HCT116 (cell line): ENCODE data around the gene FMN1. TPM values are rescaled to one million over a fixed set of nuclear protein-coding genes. Genes with fewer than 3 reads are reported as not detected.

ENCODE experiments used
- ATAC-seq: fragments of 200-7000 bp; cut with Tn5 transposase; 2 replicates; pipeline ENCODE4 v1.9.1; 2020; ENCODE audit warnings: mild to moderate bottlenecking, moderate library complexity
- BruUV-seq: library from RNA; stranded (reverse); fragments of 400-500 nt; replicated peaks from 2 replicates; lab custom pipeline; 2021; lab: Mats Ljungman, UMichigan
- CTCF ChIA-PET: fragments of 300-600 bp; sonication (Branson Sonifier 250); formaldehyde crosslinking; loops from one replicate; lab custom pipeline; 2021; ENCODE audit warnings: antibody characterized with exemption; lab: Charles Lee
- POLR2A ChIA-PET: fragments of 300-600, 350-600 bp; sonication (Branson Sonifier 250); formaldehyde crosslinking; loops from one replicate; lab custom pipeline; 2021; ENCODE audit warnings: antibody characterized with exemption; lab: Charles Lee
- RAD21 ChIA-PET, 2 experiments: fragments of 300-600 bp; sonication (Branson Sonifier 250); formaldehyde crosslinking; loops; one replicate each; lab custom pipeline; 2023; ENCODE audit warnings: low total read pairs in 2 of 2; ENCODE audit not compliant: uncharacterized antibody in 2 of 2, unreplicated experiment in 2 of 2, low non-redundant PET in 1 of 2; lab: Charles Lee
- DNase-seq: peaks from one replicate; pipeline ENCODE4 v3.0.0-alpha.2; 2010; ENCODE audit warnings: low read depth, low spot score
- H2AFZ ChIP-seq: fragments of 200-600 bp; shearing (Covaris generic), sonication (generic); 2 replicates; pipeline ENCODE4 v1.6.1; 2017; ENCODE audit warnings: low read depth, mixed run types, mixed read lengths, antibody characterized with exemption, low read length; ENCODE audit not compliant: poor library complexity, severe bottlenecking
- H3K27ac ChIP-seq: 2 replicates; pipeline ENCODE4 v1.5.1; 2012; ENCODE audit warnings: low read depth, low read length
- H3K27me3 ChIP-seq: fragments of 200-600 bp; sonication (generic); 2 replicates; pipeline ENCODE4 v1.6.1; 2016; ENCODE audit warnings: mixed run types, low read length, mixed read lengths; ENCODE audit not compliant: insufficient read depth
- H3K36me3 ChIP-seq, 2 experiments: fragments of 200-500 bp in 1 of 2; fragments of 200-600 bp in 1 of 2; sonication (Bioruptor generic) in 1 of 2; sonication (generic) in 1 of 2; 2 replicates each; pipeline versions ENCODE4 v1.5.1 to v1.6.1; 2014 to 2016; ENCODE audit warnings: low read length in 2 of 2, inconsistent platforms in 1 of 2, mixed read lengths in 1 of 2, mixed run types in 1 of 2; ENCODE audit not compliant: insufficient read depth in 2 of 2, control insufficient read depth in 1 of 2
- H3K4me1 ChIP-seq, 2 experiments: fragments of 200-600 bp in 1 of 2; sonication (generic) in 1 of 2; 2 replicates each; pipeline versions ENCODE4 v1.5.1 to v1.6.1; 2012 to 2017; ENCODE audit warnings: low read length in 2 of 2, inconsistent platforms in 1 of 2, mild to moderate bottlenecking in 1 of 2, mixed read lengths in 1 of 2, mixed run types in 1 of 2, moderate library complexity in 1 of 2; ENCODE audit not compliant: insufficient read depth in 2 of 2, control insufficient read depth in 1 of 2
- H3K4me2 ChIP-seq: fragments of 200-600 bp; sonication (generic); 2 replicates; pipeline ENCODE4 v1.6.1; 2017; ENCODE audit warnings: mixed run types, low read length, mixed read lengths
- H3K4me3 ChIP-seq, 2 experiments: fragments of 200-600 bp in 1 of 2; sonication (generic) in 1 of 2; replicated peaks in 1 of 2; 2 replicates each; pipeline ENCODE4 v1.5.1; 2011 to 2016; ENCODE audit warnings: low read length in 2 of 2, control low read depth in 1 of 2, low read depth in 1 of 2, mild to moderate bottlenecking in 1 of 2, mixed read lengths in 1 of 2, mixed run types in 1 of 2
- H3K79me2 ChIP-seq: fragments of 200-600 bp; sonication (generic); 2 replicates; pipeline ENCODE4 v1.6.1; 2017; ENCODE audit warnings: mild to moderate bottlenecking, mixed run types, low read length, moderate library complexity, mixed read lengths; ENCODE audit not compliant: insufficient read depth
- H3K9ac ChIP-seq: fragments of 200-600 bp; sonication (generic); 2 replicates; pipeline ENCODE4 v1.6.1; 2016; ENCODE audit warnings: low read length, mixed read lengths
- H3K9me2 ChIP-seq: fragments of 200-600 bp; sonication (generic), shearing (Covaris generic); 2 replicates; pipeline ENCODE4 v1.6.1; 2017; ENCODE audit warnings: mixed run types, mild to moderate bottlenecking, moderate library complexity; ENCODE audit not compliant: insufficient read depth
- H3K9me3 ChIP-seq, 2 experiments: fragments of 200-500 bp in 1 of 2; fragments of 200-600 bp in 1 of 2; sonication (Bioruptor generic) in 1 of 2; sonication (generic) in 1 of 2; 2 replicates each; pipeline ENCODE4 v1.6.1; 2014 to 2017; ENCODE audit warnings: low read length in 2 of 2, mixed read lengths in 2 of 2, inconsistent platforms in 1 of 2, low read depth in 1 of 2, mild to moderate bottlenecking in 1 of 2, mixed run types in 1 of 2, moderate library complexity in 1 of 2; ENCODE audit not compliant: control insufficient read depth in 1 of 2, insufficient read depth in 1 of 2
- H4K20me1 ChIP-seq: fragments of 200-600 bp; sonication (generic), shearing (Covaris generic); 2 replicates; pipeline ENCODE4 v1.6.1; 2017; ENCODE audit warnings: mixed run types, mild to moderate bottlenecking, moderate library complexity; ENCODE audit not compliant: insufficient read depth
- CBX3 ChIP-seq: IDR thresholded peaks from 2 replicates; pipeline ENCODE4 v1.6.1; 2012; ENCODE audit warnings: low read depth
- CEBPB ChIP-seq: IDR thresholded peaks from 2 replicates; pipeline ENCODE4 v1.6.1; 2012; ENCODE audit warnings: low read depth
- EGR1 ChIP-seq: IDR thresholded peaks from 2 replicates; pipeline ENCODE4 v1.6.1; 2012; ENCODE audit warnings: low read depth
- ELF1 ChIP-seq: IDR thresholded peaks from 2 replicates; pipeline ENCODE4 v1.6.1; 2012; ENCODE audit warnings: low read depth, borderline replicate concordance
- EZH2 ChIP-seq: fragments of 200-600 bp; sonication (generic); IDR thresholded peaks from 2 replicates; pipeline ENCODE4 v1.6.1; 2017; ENCODE audit warnings: antibody characterized with exemption, mixed run types
- EZH2phosphoT487 ChIP-seq: fragments of 200-600 bp; IDR thresholded peaks from 2 replicates; pipeline ENCODE4 v1.6.1; 2018; ENCODE audit warnings: antibody characterized with exemption, borderline replicate concordance
- FOSL1 ChIP-seq: IDR thresholded peaks from 2 replicates; pipeline ENCODE4 v1.6.1; 2012; ENCODE audit warnings: low read depth
- POLR2AphosphoS5 ChIP-seq: IDR thresholded peaks from 2 replicates; pipeline ENCODE4 v1.6.1; 2011; ENCODE audit warnings: mild to moderate bottlenecking, low read depth, low read length, moderate library complexity
- RAD21 ChIP-seq: IDR thresholded peaks from 2 replicates; pipeline ENCODE4 v1.6.1; 2012; ENCODE audit warnings: low read depth, mild to moderate bottlenecking
- REST ChIP-seq: IDR thresholded peaks from 2 replicates; pipeline ENCODE4 v1.6.1; 2012; ENCODE audit warnings: low read depth
- SP1 ChIP-seq: IDR thresholded peaks from 2 replicates; pipeline ENCODE4 v1.6.1; 2012; ENCODE audit warnings: low read depth
- TCF7L2 ChIP-seq: IDR thresholded peaks from 2 replicates; pipeline ENCODE4 v1.7.0; 2011; ENCODE audit warnings: borderline replicate concordance, inconsistent platforms; ENCODE audit not compliant: insufficient read depth, insufficient read length; ENCODE audit errors: extremely low read depth
- YY1 ChIP-seq: IDR thresholded peaks from 2 replicates; pipeline ENCODE4 v1.6.1; 2011; ENCODE audit warnings: low read length, low read depth, moderate library complexity, mild to moderate bottlenecking; ENCODE audit not compliant: insufficient replicate concordance; ENCODE audit errors: extremely low read depth
- ZFX ChIP-seq: fragments of 450-650 bp; IDR thresholded peaks from 2 replicates; pipeline ENCODE4 v1.6.1; 2017
- intact Hi-C: fragments of 100-400 bp; cut with micrococcal nuclease; formaldehyde crosslinking; loops from 2 replicates; pipeline ENCODE4 v1.10.0; 2022
- total RNA-seq: library from RNA; stranded (reverse); gene quantifications from one replicate; pipeline ENCODE4 v1.2.1, GENCODE V29; 2021; ENCODE audit not compliant: unreplicated experiment
- TF ChIP-seq, protein P1 (sequence below): IDR thresholded peaks from 2 replicates; pipeline ENCODE4 v1.6.1; 2012
- TF ChIP-seq, protein P2 (sequence below): IDR thresholded peaks from 2 replicates; pipeline ENCODE4 v1.6.1; 2012

Gene FMN1
- total RNA-seq, 1 experiment from 2014 or later: 0.39 TPM

DNA sequence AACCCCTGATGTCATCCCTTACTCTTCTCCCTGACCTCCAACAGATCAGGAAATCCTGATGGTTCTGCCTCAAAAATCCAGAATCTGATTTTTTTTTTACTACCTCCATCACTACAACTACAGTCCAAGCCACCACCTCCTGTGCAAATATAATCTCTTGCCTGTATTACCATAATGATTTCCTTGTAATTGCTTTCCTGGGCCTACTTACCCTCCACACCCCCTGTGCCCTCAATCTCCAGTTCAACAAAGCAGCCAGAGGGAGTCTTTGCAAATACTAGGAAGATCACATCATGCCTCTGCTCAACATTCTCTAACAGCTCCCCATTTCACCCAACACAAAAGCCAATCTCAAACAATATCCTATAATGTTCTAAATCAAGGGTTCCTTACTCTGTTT is 159.9 kb downstream of the FMN1 start:
- POLR2A ChIA-PET: no interaction called here

GRCh38 chr15:33032053-33032452 is 162.5 kb downstream of the FMN1 start:
- BruUV-seq: no TSS peak
- Histone ChIP-seq H3K27ac (no peak overlapping the region), H3K4me1 (no peaks in the 10 kb centered on the region), H3K79me2 (no peaks in the 10 kb centered on the region), H3K9me3 (no peaks in the 10 kb centered on the region), H3K9me2 (no peaks in the 10 kb centered on the region), H3K9ac (no peak overlapping the region), H3K36me3 (no peaks in the 10 kb centered on the region), H4K20me1 (no peaks in the 10 kb centered on the region), H3K4me3 (no peak overlapping the region), H3K4me2 (no peak overlapping the region), H3K27me3 (no peaks in the 10 kb centered on the region), H2AFZ (no peak overlapping the region)
- intact Hi-C loops: no loop called here
- ChIA-PET CTCF (no interaction called here), RAD21 (no interaction called here), POLR2A (no interaction called here)
- ATAC-seq: no peak
- DNase-seq: no peak
- TF ChIP-seq FOSL1 (no peak), REST (no peak), ZFX (no peak), EZH2 (no peak), ELF1 (no peak), SP1 (no peak), RAD21 (no peak), TCF7L2 (no peak), EGR1 (no peak), CEBPB (no peak), POLR2AphosphoS5 (no peak), EZH2phosphoT487 (no peak)
- TF ChIP-seq, protein P1, sequence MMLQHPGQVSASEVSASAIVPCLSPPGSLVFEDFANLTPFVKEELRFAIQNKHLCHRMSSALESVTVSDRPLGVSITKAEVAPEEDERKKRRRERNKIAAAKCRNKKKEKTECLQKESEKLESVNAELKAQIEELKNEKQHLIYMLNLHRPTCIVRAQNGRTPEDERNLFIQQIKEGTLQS: no peak
- TF ChIP-seq, protein P2, sequence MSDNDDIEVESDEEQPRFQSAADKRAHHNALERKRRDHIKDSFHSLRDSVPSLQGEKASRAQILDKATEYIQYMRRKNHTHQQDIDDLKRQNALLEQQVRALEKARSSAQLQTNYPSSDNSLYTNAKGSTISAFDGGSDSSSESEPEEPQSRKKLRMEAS: no peak

More for the DNA sequence above, 159.9 kb downstream of the FMN1 start:
- Histone ChIP-seq H4K20me1 (no peaks in the 10 kb centered on the region), H3K9me2 (no peaks in the 10 kb centered on the region), H3K9me3 (no peaks in the 10 kb centered on the region), H3K36me3 (no peaks in the 10 kb centered on the region), H3K27me3 (no peaks in the 10 kb centered on the region), H3K27ac (no peak overlapping the region), H3K4me3 (no peak overlapping the region), H3K9ac (no peak overlapping the region), H3K4me2 (no peak overlapping the region), H3K79me2 (no peaks in the 10 kb centered on the region), H2AFZ (no peak overlapping the region), H3K4me1 (no peaks in the 10 kb centered on the region)
- intact Hi-C loops: no loop called here
- TF ChIP-seq EZH2phosphoT487: no peak
- TF ChIP-seq EZH2: no peak
- no peak for TF ChIP-seq FOSL1
- TF ChIP-seq YY1: no peak
- TF ChIP-seq, protein P2: no peak
- TF ChIP-seq RAD21: no peak
- TF ChIP-seq SP1: no peak
- no peak for TF ChIP-seq CBX3
- RAD21 ChIA-PET: no interaction called here
- no TSS peak for BruUV-seq
- DNase-seq (no peak), ATAC-seq (no peak)
- CTCF ChIA-PET: interaction anchor here (0.6 to 0.9 kb wide), 2 partner anchors 40 to 98 kb away, joined by 3 to 5 read pairs; no protein-coding TSS in a partner anchor
